Gastrocnemius medialis (tissue), 4 donors: ENCODE data around the gene KAZN. TPM values are rescaled to one million over a fixed set of nuclear protein-coding genes. Genes with fewer than 3 reads are reported as not detected.

Source experiments
- ATAC-seq, 2 donors: fragments of 150-250 bp; one replicate each; pipeline ENCODE4 v1.9.1; 2016
- DNase-seq, 2 donors: peaks; one replicate each; pipeline ENCODE4 v3.0.0-alpha.2; 2019
- H3K27ac ChIP-seq, 4 donors: fragments of 200-600 bp; sonication (generic); 1 replicate in 1 of 4; 2 replicates in 3 of 4; pipeline ENCODE4 v1.5.1; 2016 to 2018; ENCODE audit warnings: mild to moderate bottlenecking in 2 of 4, moderate library complexity in 1 of 4
- H3K27me3 ChIP-seq, 3 donors: fragments of 200-600 bp; sonication (generic) in 2 of 3; 1 replicate in 1 of 3; 2 replicates in 2 of 3; pipeline versions ENCODE4 v1.5.1 to v1.6.0; 2016 to 2019; ENCODE audit warnings: mild to moderate bottlenecking in 1 of 3, moderate library complexity in 1 of 3
- H3K36me3 ChIP-seq, 2 donors: fragments of 200-600 bp; sonication (generic) in 1 of 2; one replicate each; pipeline ENCODE4 v1.5.1; 2017 to 2018
- H3K4me1 ChIP-seq, 2 donors: fragments of 200-600 bp; sonication (generic) in 1 of 2; one replicate each; pipeline ENCODE4 v1.5.1; 2016 to 2017; ENCODE audit warnings: mild to moderate bottlenecking in 2 of 2
- H3K4me3 ChIP-seq, 4 donors: fragments of 200-600 bp; sonication (generic) in 3 of 4; 1 replicate in 1 of 4; 2 replicates in 3 of 4; pipeline ENCODE4 v1.5.1; 2016 to 2019; ENCODE audit warnings: mild to moderate bottlenecking in 2 of 4
- H3K9me3 ChIP-seq, 3 donors: fragments of 200-600 bp; sonication (generic) in 2 of 3; 1 replicate in 1 of 3; 2 replicates in 2 of 3; pipeline ENCODE4 v1.5.1; 2016 to 2019
- POLR2A ChIP-seq, 2 donors: fragments of 450-650 bp; IDR thresholded peaks; one replicate each; pipeline ENCODE4 v1.6.1; 2017; ENCODE audit warnings: antibody characterized with exemption in 2 of 2, mild to moderate bottlenecking in 2 of 2, moderate library complexity in 2 of 2
- in situ Hi-C, 4 donors: fragments of 200-750 bp; cut with MboI; loops; one replicate each; pipeline versions ENCODE4 v1.15.0 to v1.8.0; 2017; ENCODE audit warnings: low sequenced_read_pairs in 4 of 4
- intact Hi-C: fragments of 100-400 bp; cut with DNase I; formaldehyde crosslinking; loops from one replicate; pipeline ENCODE4 v1.15.1; 2023; ENCODE audit warnings: low total_unique reads
- total RNA-seq, 4 donors: library from RNA; depleted of rRNA; stranded (reverse); fragments of >200 nt; gene quantifications; one replicate each; pipeline versions ENCODE4 v1.1.0 to v1.2.3, GENCODE V29; 2016
- TF ChIP-seq, protein P1 (sequence below), 5 experiments: fragments of 450-650 bp in 3 of 5; fragments of 200-600 bp in 2 of 5; sonication (generic) in 2 of 5; IDR thresholded peaks in 4 of 5; conservative IDR thresholded peaks in 1 of 5; 1 replicate in 4 of 5; 2 replicates in 1 of 5; pipeline ENCODE4 v1.5.1; 2016 to 2019; ENCODE audit warnings: antibody characterized with exemption in 5 of 5, mild to moderate bottlenecking in 3 of 5, moderate library complexity in 3 of 5

The KAZN gene
- total RNA-seq, 4 donors from 2014 or later = 0.05 to 2.2 (median 1.00) TPM

DNA sequence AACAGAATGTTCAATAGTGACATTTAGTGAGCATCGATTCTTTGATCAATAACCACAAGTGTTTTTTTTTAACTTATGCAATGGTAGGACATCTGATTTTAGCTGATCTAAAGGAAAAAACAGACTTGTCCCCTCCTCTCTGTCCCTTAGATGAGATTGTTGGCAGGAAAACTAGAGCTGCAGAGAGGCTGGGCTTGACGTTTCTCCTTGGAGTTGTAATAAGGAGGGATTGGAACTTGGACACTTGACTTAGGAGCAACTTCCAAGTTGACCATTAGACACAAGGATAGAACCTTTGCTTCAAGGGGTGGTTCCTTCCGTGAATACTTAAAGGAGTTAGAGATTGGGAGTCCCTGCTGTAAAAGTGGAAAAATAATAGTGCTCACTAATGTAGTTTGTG, 49.9 kb downstream of the KAZN start:
- peaks cover 0 to 6% (median 0%) of the 10 kb centered on the region in 3 donors for H3K9me3 ChIP-seq
- intact Hi-C loops = no loop called here
- no peaks in the 10 kb centered on the region for H3K36me3 ChIP-seq
- no peaks in the 10 kb centered on the region for H3K27me3 ChIP-seq
- DNase-seq (no peak), ATAC-seq (no peak)
- no peak overlapping the region for H3K4me3 ChIP-seq
- TF ChIP-seq POLR2A (IDR thresholded peaks at IDR 0.05) = no peak
- TF ChIP-seq, protein P1, sequence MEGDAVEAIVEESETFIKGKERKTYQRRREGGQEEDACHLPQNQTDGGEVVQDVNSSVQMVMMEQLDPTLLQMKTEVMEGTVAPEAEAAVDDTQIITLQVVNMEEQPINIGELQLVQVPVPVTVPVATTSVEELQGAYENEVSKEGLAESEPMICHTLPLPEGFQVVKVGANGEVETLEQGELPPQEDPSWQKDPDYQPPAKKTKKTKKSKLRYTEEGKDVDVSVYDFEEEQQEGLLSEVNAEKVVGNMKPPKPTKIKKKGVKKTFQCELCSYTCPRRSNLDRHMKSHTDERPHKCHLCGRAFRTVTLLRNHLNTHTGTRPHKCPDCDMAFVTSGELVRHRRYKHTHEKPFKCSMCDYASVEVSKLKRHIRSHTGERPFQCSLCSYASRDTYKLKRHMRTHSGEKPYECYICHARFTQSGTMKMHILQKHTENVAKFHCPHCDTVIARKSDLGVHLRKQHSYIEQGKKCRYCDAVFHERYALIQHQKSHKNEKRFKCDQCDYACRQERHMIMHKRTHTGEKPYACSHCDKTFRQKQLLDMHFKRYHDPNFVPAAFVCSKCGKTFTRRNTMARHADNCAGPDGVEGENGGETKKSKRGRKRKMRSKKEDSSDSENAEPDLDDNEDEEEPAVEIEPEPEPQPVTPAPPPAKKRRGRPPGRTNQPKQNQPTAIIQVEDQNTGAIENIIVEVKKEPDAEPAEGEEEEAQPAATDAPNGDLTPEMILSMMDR (IDR thresholded peaks at IDR 0.05 in 4 of 5, conservative IDR thresholded peaks at IDR 0.05 in 1 of 5) = no peak
- in situ Hi-C loops = no loop called here
- no peaks in the 10 kb centered on the region for H3K4me1 ChIP-seq
- H3K27ac ChIP-seq = no peak overlapping the region

DNA sequence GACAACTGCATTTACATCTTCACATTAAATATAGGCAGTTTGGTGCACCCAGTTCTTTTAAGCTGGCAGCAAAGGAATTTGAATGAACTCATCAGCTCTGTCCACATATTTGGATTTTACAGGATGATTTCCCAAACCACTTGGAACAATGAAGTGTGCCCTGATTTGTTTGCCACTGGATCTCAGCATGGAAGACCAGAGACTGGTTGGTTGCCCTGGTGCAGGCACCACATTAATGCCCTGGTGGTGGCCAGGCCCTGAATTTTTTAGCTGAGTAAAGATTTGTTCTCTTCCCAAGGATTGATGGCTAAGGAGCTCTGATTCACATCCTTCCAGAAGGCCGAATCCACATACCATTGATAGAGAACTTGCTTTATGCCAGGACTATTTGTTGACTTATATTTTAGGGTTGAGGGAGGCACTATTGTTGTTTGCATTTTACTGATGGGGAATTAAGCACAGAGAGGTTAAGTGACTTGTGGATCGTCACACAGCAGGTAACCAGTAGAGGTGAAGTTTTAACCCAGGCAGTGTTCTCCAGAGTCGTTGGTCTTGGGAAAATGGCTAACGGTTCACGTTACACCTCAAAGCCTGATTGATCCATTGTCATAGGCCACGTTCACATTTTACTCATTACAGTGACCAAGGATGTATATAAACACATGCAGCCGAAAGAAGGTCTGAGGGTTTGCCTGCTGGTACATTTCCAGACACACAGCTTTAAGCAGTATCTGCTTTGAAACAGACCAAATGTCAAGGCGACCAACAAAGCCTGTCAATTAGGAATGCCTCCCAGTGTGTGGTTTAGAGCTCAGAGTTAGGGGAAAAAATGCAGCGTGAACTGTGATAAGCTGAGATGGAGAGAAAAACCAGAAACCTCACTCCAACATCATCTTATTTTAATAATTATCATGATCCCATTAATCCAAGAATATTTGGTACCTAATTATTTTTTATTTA, 50.7 kb downstream of the KAZN start:
- TF ChIP-seq, protein P1 (IDR thresholded peaks at IDR 0.05 in 4 of 5, conservative IDR thresholded peaks at IDR 0.05 in 1 of 5) = no peak
- no peak for TF ChIP-seq POLR2A (IDR thresholded peaks at IDR 0.05)
- no peak for DNase-seq
- Histone ChIP-seq H3K36me3 (no peaks in the 10 kb centered on the region), H3K9me3 (peaks cover 0 to 6% (median 0%) of the 10 kb centered on the region in 3 donors), H3K4me3 (no peak overlapping the region), H3K27ac (no peak overlapping the region), H3K27me3 (no peaks in the 10 kb centered on the region), H3K4me1 (no peaks in the 10 kb centered on the region)
- in situ Hi-C loops = no loop called here
- no peak for ATAC-seq
- intact Hi-C loops = no loop called here

DNA sequence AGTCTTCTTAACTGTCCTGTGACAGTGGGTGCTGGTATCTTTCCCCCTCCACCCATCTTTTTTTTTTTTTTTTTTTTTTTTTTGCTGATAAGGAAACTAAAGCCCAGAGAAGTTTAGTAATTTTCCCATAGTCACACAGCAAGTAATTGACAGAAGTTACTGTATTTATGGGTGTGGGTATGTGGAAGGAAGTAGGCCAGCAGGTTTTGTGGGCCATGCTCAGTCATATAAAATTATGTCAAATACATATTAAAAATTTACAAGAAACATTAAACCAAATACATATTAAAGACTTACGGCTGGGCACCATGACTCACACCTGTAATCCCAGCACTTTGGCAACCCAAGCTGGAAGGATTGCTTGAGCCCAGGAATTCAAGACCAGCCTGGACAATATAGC, 51.5 kb downstream of the KAZN start:
- Histone ChIP-seq H3K4me1 (no peaks in the 10 kb centered on the region), H3K4me3 (no peak overlapping the region), H3K9me3 (peaks cover 0 to 3% (median 0%) of the 10 kb centered on the region in 3 donors), H3K27ac (no peak overlapping the region), H3K36me3 (no peaks in the 10 kb centered on the region), H3K27me3 (no peaks in the 10 kb centered on the region)
- in situ Hi-C loops (no loop called here), intact Hi-C loops (no loop called here)
- ATAC-seq (no peak), DNase-seq (no peak)
- TF ChIP-seq, protein P1 (IDR thresholded peaks at IDR 0.05 in 4 of 5, conservative IDR thresholded peaks at IDR 0.05 in 1 of 5) = no peak
- TF ChIP-seq POLR2A (IDR thresholded peaks at IDR 0.05) = no peak

DNA sequence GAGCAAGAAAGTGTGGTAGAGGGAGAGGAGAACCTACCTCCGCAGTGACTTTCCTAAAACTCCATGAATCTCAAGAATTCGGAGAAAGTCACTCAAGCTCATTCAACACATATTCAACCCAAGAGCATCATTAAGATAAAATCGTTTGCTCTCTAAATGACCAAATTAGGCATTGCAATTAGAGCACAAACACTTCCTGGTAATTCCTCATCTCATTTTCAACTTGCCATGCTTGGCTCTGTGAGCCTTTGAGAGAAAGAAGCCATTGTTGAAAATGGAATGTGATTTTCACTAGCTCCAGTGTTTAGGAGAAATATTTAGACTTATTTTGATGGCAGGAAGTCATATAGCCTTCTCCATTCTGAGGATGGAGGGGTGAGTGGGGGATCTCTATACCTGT, 52.5 kb downstream of the KAZN start:
- no peak for ATAC-seq
- TF ChIP-seq, protein P1 (IDR thresholded peaks at IDR 0.05 in 4 of 5, conservative IDR thresholded peaks at IDR 0.05 in 1 of 5) = no peak
- no peak for TF ChIP-seq POLR2A (IDR thresholded peaks at IDR 0.05)
- no peaks in the 10 kb centered on the region for H3K9me3 ChIP-seq
- no peaks in the 10 kb centered on the region for H3K4me1 ChIP-seq
- DNase-seq = no peak
- no peaks in the 10 kb centered on the region for H3K36me3 ChIP-seq
- H3K4me3 ChIP-seq = no peak overlapping the region
- intact Hi-C loops (no loop called here), in situ Hi-C loops (no loop called here)
- H3K27ac ChIP-seq = no peak overlapping the region
- H3K27me3 ChIP-seq = no peaks in the 10 kb centered on the region
